HepG2 (cell line): ENCODE data around the gene GAL3ST1. TPM values are rescaled to one million over a fixed set of nuclear protein-coding genes. Genes with fewer than 3 reads are reported as not detected.

Experiments
- ATAC-seq: fragments of 200-7000 bp; cut with Tn5 transposase; 3 replicates; pipeline ENCODE4 v1.9.1; 2020; ENCODE audit warnings: mild to moderate bottlenecking, moderate library complexity
- BruUV-seq: library from RNA; stranded (reverse); fragments of 400-500 nt; replicated peaks from 2 replicates; lab custom pipeline; 2021; lab: Mats Ljungman, UMichigan
- CTCF ChIA-PET: fragments of 300-600 bp; formaldehyde crosslinking; extraction: SDS; loops from one replicate; lab custom pipeline; 2021; ENCODE audit warnings: low total read pairs, inconsistent platforms, low intra/inter-chr PET ratio; lab: Yijun Ruan, JAX
- POLR2A ChIA-PET: fragments of 350-600 bp; sonication (Branson Sonifier 250); formaldehyde crosslinking; loops from one replicate; lab custom pipeline; 2020; ENCODE audit warnings: antibody characterized with exemption, inconsistent platforms; lab: Yijun Ruan, JAX
- DNase-seq: peaks from one replicate; pipeline ENCODE4 v3.0.0-alpha.2; 2015; ENCODE audit warnings: low spot score
- FAIRE-seq: peaks from 3 replicates; lab custom pipeline; 2011; peaks lifted over from hg19 to GRCh38; lab: Jason Lieb, UNC
- H2AFZ ChIP-seq: one replicate; pipeline ENCODE4 v1.6.1; 2011; ENCODE audit warnings: low read length, inconsistent platforms
- H3K27ac ChIP-seq: fragments of 300-600 bp; 3 replicates; pipeline ENCODE4 v1.8.0; 2011; ENCODE audit warnings: mixed run types, mild to moderate bottlenecking, mixed read lengths, low read length, inconsistent platforms; ENCODE audit not compliant: insufficient read depth; ENCODE audit errors: extremely low read length
- H3K27me3 ChIP-seq, 2 experiments: fragments of 200-600 bp in 1 of 2; 2 replicates in 1 of 2; 3 replicates in 1 of 2; pipeline versions ENCODE4 v1.6.0 to v1.8.0; 2011; ENCODE audit warnings: low read length in 2 of 2, mild to moderate bottlenecking in 2 of 2, moderate library complexity in 2 of 2, inconsistent platforms in 1 of 2; ENCODE audit not compliant: insufficient read depth in 2 of 2, control insufficient read depth in 1 of 2
- H3K36me3 ChIP-seq, 2 experiments: fragments of 200-600 bp in 1 of 2; replicated peaks in 1 of 2; 2 replicates in 1 of 2; 3 replicates in 1 of 2; pipeline versions ENCODE4 v1.5.1 to v1.8.0; 2011; ENCODE audit warnings: low read length in 2 of 2, inconsistent platforms in 1 of 2; ENCODE audit not compliant: insufficient read depth in 2 of 2, control insufficient read depth in 1 of 2
- H3K4me1 ChIP-seq: 2 replicates; pipeline ENCODE4 v1.5.1; 2012; ENCODE audit warnings: low read length, inconsistent platforms; ENCODE audit not compliant: insufficient read depth
- H3K4me2 ChIP-seq: 2 replicates; pipeline ENCODE4 v1.6.0; 2011; ENCODE audit warnings: low read depth, low read length, inconsistent platforms
- H3K4me3 ChIP-seq, 3 experiments: fragments of 200-600 bp in 1 of 3; sonication (generic), shearing (Covaris generic) in 1 of 3; replicated peaks in 1 of 3; 2 replicates each; pipeline ENCODE4 v1.5.1; 2011 to 2016; ENCODE audit warnings: low read length in 3 of 3, inconsistent platforms in 2 of 3, low read depth in 2 of 3, mild to moderate bottlenecking in 2 of 3, control low read depth in 1 of 3, mixed read lengths in 1 of 3; ENCODE audit not compliant: insufficient read depth in 1 of 3
- H3K79me2 ChIP-seq: one replicate; pipeline ENCODE4 v1.6.1; 2011; ENCODE audit warnings: low read length, inconsistent platforms; ENCODE audit not compliant: insufficient read depth
- H3K9ac ChIP-seq: 2 replicates; pipeline ENCODE4 v1.6.0; 2011; ENCODE audit warnings: mild to moderate bottlenecking, low read depth, low read length, inconsistent platforms; ENCODE audit not compliant: insufficient read depth
- H3K9me3 ChIP-seq: 2 replicates; pipeline ENCODE4 v1.5.1; 2012; ENCODE audit warnings: mild to moderate bottlenecking, low read length
- H4K20me1 ChIP-seq: 2 replicates; pipeline ENCODE4 v1.6.0; 2011; ENCODE audit warnings: inconsistent platforms, mild to moderate bottlenecking, low read length, moderate library complexity; ENCODE audit not compliant: insufficient read depth
- ASH2L ChIP-seq: fragments of 300-600, 200-600 bp; sonication (generic); IDR thresholded peaks from 2 replicates; pipeline ENCODE4 v1.7.0; 2017; ENCODE audit warnings: low read depth, mild to moderate bottlenecking, moderate library complexity, mixed read lengths, low read length; ENCODE audit not compliant: insufficient read length
- BCL6 ChIP-seq: IDR thresholded peaks from 2 replicates; pipeline ENCODE4 v1.6.1; 2016; ENCODE audit warnings: missing genetic modification reagents, missing compliant biosample characterization
- CCDC6 ChIP-seq: sonication (generic); formaldehyde crosslinking; IDR thresholded peaks from 2 replicates; pipeline ENCODE4 v1.8.1; 2022; ENCODE audit warnings: mild to moderate bottlenecking, missing genetic modification reagents, moderate library complexity
- FOXJ3 ChIP-seq: sonication (generic); formaldehyde crosslinking; IDR thresholded peaks from 2 replicates; pipeline ENCODE4 v1.4.0; 2020; ENCODE audit warnings: missing genetic modification reagents, mild to moderate bottlenecking, borderline replicate concordance
- HOXD1 ChIP-seq: sonication (generic); formaldehyde crosslinking; IDR thresholded peaks from 2 replicates; pipeline ENCODE4 v1.5.0; 2020; ENCODE audit warnings: missing genetic modification reagents
- IKZF5 ChIP-seq: IDR thresholded peaks from 2 replicates; pipeline ENCODE4 v1.6.1; 2018; ENCODE audit warnings: missing genetic modification reagents, mild to moderate bottlenecking, missing compliant biosample characterization
- JDP2 ChIP-seq: sonication (generic); formaldehyde crosslinking; IDR thresholded peaks from 2 replicates; pipeline ENCODE4 v1.8.1; 2022; ENCODE audit warnings: missing genetic modification reagents, borderline replicate concordance
- KMT2A ChIP-seq: sonication (generic); formaldehyde crosslinking; IDR thresholded peaks from 2 replicates; pipeline ENCODE4 v1.4.0; 2020; ENCODE audit warnings: missing genetic modification reagents
- MAZ ChIP-seq, 2 experiments: sonication (generic) in 1 of 2; formaldehyde crosslinking in 1 of 2; IDR thresholded peaks; 2 replicates each; pipeline versions ENCODE4 v1.5.0 to v1.6.1; 2012 to 2020; ENCODE audit warnings: low read depth in 2 of 2, mild to moderate bottlenecking in 2 of 2, borderline replicate concordance in 1 of 2, improper control_type of control experiment in 1 of 2, low read length in 1 of 2, missing genetic modification reagents in 1 of 2, moderate library complexity in 1 of 2
- MED8 ChIP-seq: sonication (generic); formaldehyde crosslinking; IDR thresholded peaks from 2 replicates; pipeline ENCODE4 v1.8.1; 2023; ENCODE audit warnings: mild to moderate bottlenecking, missing genetic modification reagents; ENCODE audit not compliant: insufficient replicate concordance
- POLR2G ChIP-seq: fragments of 200-400 bp; formaldehyde crosslinking; IDR thresholded peaks from 2 replicates; pipeline ENCODE4 v1.6.1; 2018; ENCODE audit warnings: mild to moderate bottlenecking, low read depth, low read length, moderate library complexity
- RFX1 ChIP-seq: fragments of 450-650 bp; IDR thresholded peaks from 2 replicates; pipeline ENCODE4 v1.6.1; 2017
- ZFP36L2 ChIP-seq: sonication (generic); formaldehyde crosslinking; IDR thresholded peaks from 2 replicates; pipeline ENCODE4 v1.4.0; 2020; ENCODE audit warnings: missing genetic modification reagents
- ZNF746 ChIP-seq: sonication (generic); formaldehyde crosslinking; IDR thresholded peaks from 2 replicates; pipeline ENCODE4 v1.8.0; 2022; ENCODE audit warnings: mild to moderate bottlenecking, missing genetic modification reagents
- ZNF780A ChIP-seq: sonication (generic); formaldehyde crosslinking; IDR thresholded peaks from 2 replicates; pipeline ENCODE4 v1.8.0; 2022; ENCODE audit warnings: mild to moderate bottlenecking, missing genetic modification reagents, moderate library complexity
- WGBS: methylation state at CpG from one replicate; pipeline ENCODE4 v1.1.6; 2017; ENCODE audit warnings: low lambda C conversion rate; 5-methylcytosine and 5-hydroxymethylcytosine counted together
- in situ Hi-C: cut with HindIII; loops from 2 replicates; pipeline ENCODE4 v1.10.0; 2017; ENCODE audit warnings: low pct_unique_long_range_greater_than_20kb; ENCODE audit not compliant: extremely low pct_ligation_motif_present
- intact Hi-C: fragments of 100-400 bp; cut with micrococcal nuclease; formaldehyde crosslinking; loops from one replicate; pipeline ENCODE4 v1.10.0; 2022; ENCODE audit not compliant: unreplicated experiment
- polyA plus RNA-seq, 8 experiments: library from polyadenylated mRNA; depleted of rRNA in 3 of 8; stranded (reverse) in 7 of 8; unstranded in 1 of 8; fragments of >200 nt; fragmentation: Illumina TruSeq in 4 of 8; extraction: Trizol in 4 of 8; gene quantifications; 2 replicates each; pipeline versions ENCODE4 v1.2.1 to v1.2.3, GENCODE V29; 2011 to 2016; ENCODE audit warnings: low read depth in 4 of 8, missing spikeins in 1 of 8, mixed read lengths in 1 of 8; ENCODE audit not compliant: insufficient read depth in 1 of 8
- total RNA-seq, 5 experiments: library from RNA; depleted of rRNA; stranded (reverse); fragments of >200 nt; fragmentation: Illumina TruSeq; extraction: Trizol; gene quantifications; 2 replicates each; pipeline ENCODE4 v1.2.3, GENCODE V29; 2016; ENCODE audit warnings: low read depth in 1 of 5

The GAL3ST1 gene
- total and polyA plus RNA-seq, 2 of the 13 experiments (the other 11 are each of a cell fraction or from before 2014, with no cell fraction given): 4.4 to 14.7 TPM

GRCh38 chr22:30573594-30574094 lies 821 bp downstream of the GAL3ST1 start:
- Histone ChIP-seq H3K27me3 (no peaks in the 10 kb centered on the region), H4K20me1 (no peaks in the 10 kb centered on the region), H3K9ac (no peak overlapping the region), H3K4me2 (peak overlapping the region; percentile 89), H3K36me3 (peaks cover 6 to 26% of the 10 kb centered on the region in 2 experiments; a peak in 4 of 5 replicates), H3K79me2 (no peaks in the 10 kb centered on the region), H2AFZ (no peak overlapping the region), H3K4me3 (peak overlapping the region; percentile 62 to 84 (median 63); a peak in 5 of 6 replicates), H3K27ac (no peak overlapping the region), H3K4me1 (peaks cover 41% of the 10 kb centered on the region), H3K9me3 (no peaks in the 10 kb centered on the region)
- WGBS: 0% methylated on average over 2 of the region's 7 CpGs
- no TSS peak for BruUV-seq
- ChIA-PET CTCF (no interaction called here), POLR2A (interaction anchor here (1.0 kb wide), 1 partner anchor 31 kb away, joined by 3 read pairs; no protein-coding TSS in a partner anchor)
- DNase-seq (no peak), ATAC-seq (peak; percentile 57), FAIRE-seq (peak; percentile 79)
- intact Hi-C loops (loop anchor here (2.0 kb wide), 1 partner anchor 17 kb away; the partner anchor contains the start of gene PES1), in situ Hi-C loops (no loop called here)
- no peak for TF ChIP-seq MAZ (IDR thresholded peaks at IDR 0.05; ENCODE audit: borderline replicate concordance, low read depth, low read length)
- no peak for TF ChIP-seq MAZ (CRISPR knock-in tag; IDR thresholded peaks at IDR 0.05; ENCODE audit: low read depth)
- no peak for TF ChIP-seq ZFP36L2
- TF ChIP-seq ZNF746 (CRISPR knock-in tag): 0 out of 2 replicates have a peak, but pooled peaks have one; percentile 49
- no peak for TF ChIP-seq JDP2 (CRISPR knock-in tag)
- no peak for TF ChIP-seq KMT2A (CRISPR knock-in tag)
- TF ChIP-seq BCL6 (CRISPR knock-in tag): peak; percentile 76
- no peak for TF ChIP-seq ZNF780A (CRISPR knock-in tag)
- TF ChIP-seq MED8 (CRISPR knock-in tag): no peak
- no peak for TF ChIP-seq HOXD1 (CRISPR knock-in tag)
- peak; percentile 33; the same call in 1 of the 2 replicates for TF ChIP-seq POLR2G
- TF ChIP-seq CCDC6 (CRISPR knock-in tag): no peak
- peak; percentile 12; the same call in 1 of the 2 replicates for TF ChIP-seq IKZF5 (CRISPR knock-in tag)
- TF ChIP-seq ASH2L: peak; percentile 23
- no peak for TF ChIP-seq RFX1
- no peak for TF ChIP-seq FOXJ3
